Mammary epithelial cell (primary cell): ENCODE results near the gene CYP4F11.

Experiments
- EZH2 ChIP-seq: IDR thresholded peaks from 2 replicates; pipeline ENCODE4 v1.6.1; 2012; ENCODE audit warnings: low read length, inconsistent platforms, borderline replicate concordance
- TF ChIP-seq, protein P1 (sequence below), 2 donors: IDR thresholded peaks in 1 of 2; conservative IDR thresholded peaks in 1 of 2; 2 replicates each; pipeline ENCODE4 v1.5.1; 2011 to 2012; ENCODE audit warnings: inconsistent platforms in 2 of 2, low read length in 2 of 2, mild to moderate bottlenecking in 2 of 2, control low read depth in 1 of 2, low read depth in 1 of 2; ENCODE audit not compliant: insufficient read depth in 1 of 2; ENCODE audit errors: extremely low read depth in 1 of 2

DNA sequence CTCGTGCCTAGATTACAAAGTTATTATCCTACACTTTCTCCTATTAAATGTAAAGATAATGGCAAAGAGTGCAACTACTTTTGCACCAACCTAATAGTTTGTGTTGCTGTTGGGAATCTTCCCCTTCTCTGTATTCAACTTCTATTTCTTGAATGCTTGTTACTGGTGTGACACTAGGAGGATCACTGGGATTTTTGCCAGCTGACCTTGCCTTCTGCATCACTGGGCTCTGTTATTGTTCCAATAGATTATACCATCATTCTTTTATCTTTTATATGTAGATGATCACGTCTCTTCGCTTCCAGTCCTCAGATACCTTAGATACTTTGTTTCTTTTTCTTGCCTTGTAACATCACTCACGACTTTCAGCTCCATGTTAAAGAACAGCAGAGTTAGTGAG is 11.0 kb upstream of the CYP4F11 start:
- no peak for TF ChIP-seq EZH2
- TF ChIP-seq, protein P1, sequence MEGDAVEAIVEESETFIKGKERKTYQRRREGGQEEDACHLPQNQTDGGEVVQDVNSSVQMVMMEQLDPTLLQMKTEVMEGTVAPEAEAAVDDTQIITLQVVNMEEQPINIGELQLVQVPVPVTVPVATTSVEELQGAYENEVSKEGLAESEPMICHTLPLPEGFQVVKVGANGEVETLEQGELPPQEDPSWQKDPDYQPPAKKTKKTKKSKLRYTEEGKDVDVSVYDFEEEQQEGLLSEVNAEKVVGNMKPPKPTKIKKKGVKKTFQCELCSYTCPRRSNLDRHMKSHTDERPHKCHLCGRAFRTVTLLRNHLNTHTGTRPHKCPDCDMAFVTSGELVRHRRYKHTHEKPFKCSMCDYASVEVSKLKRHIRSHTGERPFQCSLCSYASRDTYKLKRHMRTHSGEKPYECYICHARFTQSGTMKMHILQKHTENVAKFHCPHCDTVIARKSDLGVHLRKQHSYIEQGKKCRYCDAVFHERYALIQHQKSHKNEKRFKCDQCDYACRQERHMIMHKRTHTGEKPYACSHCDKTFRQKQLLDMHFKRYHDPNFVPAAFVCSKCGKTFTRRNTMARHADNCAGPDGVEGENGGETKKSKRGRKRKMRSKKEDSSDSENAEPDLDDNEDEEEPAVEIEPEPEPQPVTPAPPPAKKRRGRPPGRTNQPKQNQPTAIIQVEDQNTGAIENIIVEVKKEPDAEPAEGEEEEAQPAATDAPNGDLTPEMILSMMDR (conservative IDR thresholded peaks at IDR 0.05 in 1 of 2, IDR thresholded peaks at IDR 0.05 in 1 of 2; ENCODE audit: extremely low read depth in 1 of 2, insufficient read depth in 1 of 2, low read depth in 1 of 2, low read length in 2 of 2), result no peak
